C4-2B (cell line): ENCODE measurements around the gene MMP17.

Experiments used
- CTCF ChIP-seq: fragments of 450-650 bp; conservative IDR thresholded peaks from 2 replicates; pipeline ENCODE4 v1.5.1; 2017; ENCODE audit warnings: mild to moderate bottlenecking
- ZFX ChIP-seq: fragments of 450-650 bp; IDR thresholded peaks from 2 replicates; pipeline ENCODE4 v1.6.1; 2017

GRCh38 chr12:131871677-131872076 is 43.5 kb downstream of the MMP17 start:
- no peak for TF ChIP-seq CTCF
- no peak for TF ChIP-seq ZFX
